Mesothelial cell of epicardium (in vitro differentiated cells): ENCODE measurements around the gene RAP1GDS1. TPM values are rescaled to one million over a fixed set of nuclear protein-coding genes. Genes with fewer than 3 reads are reported as not detected.

Source experiments
- DNase-seq, 2 experiments: peaks; one replicate each; pipeline ENCODE4 v3.0.0; 2021; ENCODE audit warnings: low spot score in 2 of 2; ENCODE audit not compliant: unreplicated experiment in 2 of 2
- H3K27ac Mint-ChIP-seq: 2 replicates; pipeline ENCODE4 v1.8.0; 2021; ENCODE audit warnings: mixed read lengths
- H3K27me3 Mint-ChIP-seq: 2 replicates; pipeline ENCODE4 v1.8.0; 2021; ENCODE audit warnings: low read depth, mixed read lengths
- H3K36me3 Mint-ChIP-seq: 2 replicates; pipeline ENCODE4 v1.8.0; 2021; ENCODE audit warnings: mixed read lengths
- H3K4me1 Mint-ChIP-seq: 2 replicates; pipeline ENCODE4 v1.8.0; 2021; ENCODE audit warnings: mixed read lengths
- H3K4me3 Mint-ChIP-seq: 2 replicates; pipeline ENCODE4 v1.8.0; 2021; ENCODE audit warnings: mild to moderate bottlenecking, moderate library complexity, mixed read lengths
- H3K9me3 Mint-ChIP-seq: 2 replicates; pipeline ENCODE4 v1.8.0; 2021; ENCODE audit warnings: mixed read lengths
- total RNA-seq: library from RNA; stranded (reverse); gene quantifications from 3 replicates; pipeline ENCODE4 v1.2.1, GENCODE V29; 2021
- TF ChIP-seq, protein P1 (sequence below): fragments of 200-600 bp; sonication (generic); IDR thresholded peaks from one replicate; pipeline ENCODE4 v1.5.0; 2021; ENCODE audit warnings: antibody characterized with exemption; ENCODE audit not compliant: unreplicated experiment

The RAP1GDS1 gene
- total RNA-seq, 1 donor from 2014 or later, result 22.7 TPM

DNA sequence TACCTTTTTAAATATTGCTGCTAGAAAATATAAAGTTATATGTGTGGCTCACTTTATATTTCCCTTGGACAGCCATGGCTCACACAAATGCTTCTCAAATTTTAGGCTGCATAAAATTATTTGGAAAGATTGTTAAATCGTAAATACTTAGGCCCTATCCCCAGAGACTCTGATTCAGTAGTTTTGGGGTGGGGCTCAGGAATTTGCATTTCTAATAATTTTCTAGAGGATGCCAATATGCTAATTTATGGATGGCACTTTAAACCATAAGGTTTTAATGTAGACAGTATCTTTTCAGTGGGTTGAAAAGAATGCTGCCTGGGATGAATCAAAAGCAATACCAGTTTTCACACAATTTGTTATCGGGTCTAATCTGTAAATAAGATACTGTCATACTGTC lies 49.7 kb downstream of the RAP1GDS1 start:
- no peak for DNase-seq
- Mint-ChIP-seq H3K27me3 (no peaks in the 10 kb centered on the region), H3K27ac (no peak overlapping the region), H3K4me1 (no peaks in the 10 kb centered on the region), H3K9me3 (no peaks in the 10 kb centered on the region), H3K36me3 (no peaks in the 10 kb centered on the region), H3K4me3 (no peak overlapping the region)
- TF ChIP-seq, protein P1, sequence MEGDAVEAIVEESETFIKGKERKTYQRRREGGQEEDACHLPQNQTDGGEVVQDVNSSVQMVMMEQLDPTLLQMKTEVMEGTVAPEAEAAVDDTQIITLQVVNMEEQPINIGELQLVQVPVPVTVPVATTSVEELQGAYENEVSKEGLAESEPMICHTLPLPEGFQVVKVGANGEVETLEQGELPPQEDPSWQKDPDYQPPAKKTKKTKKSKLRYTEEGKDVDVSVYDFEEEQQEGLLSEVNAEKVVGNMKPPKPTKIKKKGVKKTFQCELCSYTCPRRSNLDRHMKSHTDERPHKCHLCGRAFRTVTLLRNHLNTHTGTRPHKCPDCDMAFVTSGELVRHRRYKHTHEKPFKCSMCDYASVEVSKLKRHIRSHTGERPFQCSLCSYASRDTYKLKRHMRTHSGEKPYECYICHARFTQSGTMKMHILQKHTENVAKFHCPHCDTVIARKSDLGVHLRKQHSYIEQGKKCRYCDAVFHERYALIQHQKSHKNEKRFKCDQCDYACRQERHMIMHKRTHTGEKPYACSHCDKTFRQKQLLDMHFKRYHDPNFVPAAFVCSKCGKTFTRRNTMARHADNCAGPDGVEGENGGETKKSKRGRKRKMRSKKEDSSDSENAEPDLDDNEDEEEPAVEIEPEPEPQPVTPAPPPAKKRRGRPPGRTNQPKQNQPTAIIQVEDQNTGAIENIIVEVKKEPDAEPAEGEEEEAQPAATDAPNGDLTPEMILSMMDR, result no peak

DNA sequence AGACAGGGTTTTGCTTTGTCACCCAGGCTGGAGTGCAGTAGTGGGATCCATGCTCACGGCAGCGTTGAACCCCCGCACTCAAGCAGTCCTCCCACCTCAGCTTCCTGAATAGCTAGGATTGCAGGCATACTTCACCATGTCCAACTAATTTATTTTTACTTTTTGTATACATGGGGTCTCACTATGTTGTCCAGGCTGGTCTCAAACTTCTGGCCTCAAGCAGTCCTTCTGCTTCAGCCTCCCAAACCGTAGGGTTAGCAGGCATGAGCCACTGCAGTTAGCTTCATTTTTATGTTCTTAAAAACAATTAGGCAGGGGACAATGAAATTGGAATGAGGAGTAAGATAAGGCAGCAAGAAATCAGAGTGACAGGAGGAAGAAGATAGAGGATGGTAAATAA lies 50.5 kb downstream of the RAP1GDS1 start:
- no peaks in the 10 kb centered on the region for H3K4me1 Mint-ChIP-seq
- H3K9me3 Mint-ChIP-seq, result no peaks in the 10 kb centered on the region
- no peak overlapping the region for H3K27ac Mint-ChIP-seq
- no peaks in the 10 kb centered on the region for H3K36me3 Mint-ChIP-seq
- H3K4me3 Mint-ChIP-seq, result no peak overlapping the region
- no peak for DNase-seq
- TF ChIP-seq, protein P1, result no peak
- no peaks in the 10 kb centered on the region for H3K27me3 Mint-ChIP-seq

DNA sequence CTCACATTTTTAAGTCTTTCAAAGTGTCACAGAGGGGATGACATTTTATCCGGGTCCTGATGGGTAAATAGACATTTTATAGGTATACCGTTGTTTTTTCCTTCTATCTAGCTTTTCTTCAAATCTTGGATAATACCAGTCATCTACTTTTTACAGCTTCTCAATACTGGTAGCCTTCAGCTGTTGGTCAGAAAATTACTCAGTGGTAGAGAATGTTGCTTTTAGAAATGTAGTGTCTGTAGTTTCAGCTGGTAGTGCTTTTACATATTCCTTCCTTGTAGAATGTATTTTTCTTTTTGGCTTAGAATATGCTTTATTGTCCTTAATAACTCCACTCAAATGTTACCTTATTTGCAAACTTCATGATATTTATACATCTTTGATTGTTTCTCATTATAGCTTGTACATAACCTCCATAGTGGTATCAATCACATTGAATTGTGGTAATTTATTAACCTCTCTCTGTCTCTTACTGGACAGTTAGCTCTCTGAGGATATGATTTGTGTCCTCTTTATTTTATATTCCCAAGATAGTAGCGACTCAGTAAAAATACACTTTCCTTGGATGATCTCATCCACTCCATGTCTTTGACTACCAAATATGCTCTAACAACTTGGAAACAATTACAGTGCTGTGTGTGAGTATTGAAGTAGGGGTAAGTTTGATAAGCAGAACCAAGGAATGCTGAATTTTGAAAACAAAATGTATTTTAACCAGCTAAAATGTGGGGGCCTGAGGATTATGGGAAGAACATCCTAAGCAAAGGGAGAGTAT lies 53.8 kb downstream of the RAP1GDS1 start:
- no peak for DNase-seq
- peaks cover 11% of the 10 kb centered on the region for H3K36me3 Mint-ChIP-seq
- H3K27me3 Mint-ChIP-seq, result no peaks in the 10 kb centered on the region
- peaks cover 13% of the 10 kb centered on the region for H3K9me3 Mint-ChIP-seq
- no peaks in the 10 kb centered on the region for H3K4me1 Mint-ChIP-seq
- TF ChIP-seq, protein P1, result no peak
- no peak overlapping the region for H3K4me3 Mint-ChIP-seq
- no peak overlapping the region for H3K27ac Mint-ChIP-seq

DNA sequence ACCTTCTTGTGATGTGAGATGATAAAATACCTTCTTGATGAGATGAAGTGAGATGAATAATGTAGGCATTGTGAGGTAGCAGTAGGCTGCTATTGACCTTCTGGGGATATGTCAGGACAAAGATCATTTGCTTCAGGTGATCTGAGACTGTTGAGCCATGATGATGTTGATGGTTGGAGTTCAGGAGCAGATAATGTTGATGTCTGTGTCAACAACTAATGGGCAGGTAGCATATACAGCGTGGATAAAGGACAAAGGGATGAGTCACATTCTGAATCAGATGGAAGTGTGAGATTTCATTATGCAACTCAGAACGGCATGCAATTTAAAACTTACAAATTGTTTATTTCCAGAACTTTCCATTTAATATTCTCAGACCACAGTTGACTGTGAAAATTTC lies 57.3 kb downstream of the RAP1GDS1 start:
- no peak overlapping the region for H3K27ac Mint-ChIP-seq
- peaks cover 16% of the 10 kb centered on the region for H3K9me3 Mint-ChIP-seq
- no peaks in the 10 kb centered on the region for H3K27me3 Mint-ChIP-seq
- H3K4me1 Mint-ChIP-seq, result no peaks in the 10 kb centered on the region
- H3K36me3 Mint-ChIP-seq, result peaks cover 14% of the 10 kb centered on the region
- DNase-seq, result no peak
- no peak overlapping the region for H3K4me3 Mint-ChIP-seq
- TF ChIP-seq, protein P1, result no peak

DNA sequence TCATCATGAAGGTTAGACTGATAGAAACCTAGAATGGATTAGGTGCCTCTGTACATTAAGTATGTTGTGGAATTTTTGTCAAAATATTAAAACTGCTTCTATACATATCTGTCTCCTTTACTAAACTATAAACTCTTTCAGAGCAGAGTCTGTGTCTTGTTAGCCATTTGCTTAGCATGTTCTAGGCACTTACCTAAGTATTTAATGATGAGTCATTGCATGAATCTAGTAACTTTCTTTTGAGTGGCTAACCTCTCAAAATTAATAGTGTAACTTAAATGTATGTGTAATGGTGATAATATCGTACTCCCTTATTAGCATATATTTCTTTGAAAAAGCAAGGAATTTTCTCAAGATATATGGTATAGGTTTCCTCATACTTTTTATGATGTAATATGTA lies 57.8 kb downstream of the RAP1GDS1 start:
- peaks cover 16% of the 10 kb centered on the region for H3K9me3 Mint-ChIP-seq
- TF ChIP-seq, protein P1, result no peak
- no peak for DNase-seq
- no peak overlapping the region for H3K27ac Mint-ChIP-seq
- H3K4me3 Mint-ChIP-seq, result no peak overlapping the region
- no peaks in the 10 kb centered on the region for H3K4me1 Mint-ChIP-seq
- H3K36me3 Mint-ChIP-seq, result peaks cover 14% of the 10 kb centered on the region
- no peaks in the 10 kb centered on the region for H3K27me3 Mint-ChIP-seq
